ENCODE results near the gene PRKACB.
"Not testable (repeated sequence)": the region's sequence is repeated elsewhere in the genome, so short reads cannot be mapped to it uniquely, and the experiment has no call there.

PRKACB gene

DNA sequence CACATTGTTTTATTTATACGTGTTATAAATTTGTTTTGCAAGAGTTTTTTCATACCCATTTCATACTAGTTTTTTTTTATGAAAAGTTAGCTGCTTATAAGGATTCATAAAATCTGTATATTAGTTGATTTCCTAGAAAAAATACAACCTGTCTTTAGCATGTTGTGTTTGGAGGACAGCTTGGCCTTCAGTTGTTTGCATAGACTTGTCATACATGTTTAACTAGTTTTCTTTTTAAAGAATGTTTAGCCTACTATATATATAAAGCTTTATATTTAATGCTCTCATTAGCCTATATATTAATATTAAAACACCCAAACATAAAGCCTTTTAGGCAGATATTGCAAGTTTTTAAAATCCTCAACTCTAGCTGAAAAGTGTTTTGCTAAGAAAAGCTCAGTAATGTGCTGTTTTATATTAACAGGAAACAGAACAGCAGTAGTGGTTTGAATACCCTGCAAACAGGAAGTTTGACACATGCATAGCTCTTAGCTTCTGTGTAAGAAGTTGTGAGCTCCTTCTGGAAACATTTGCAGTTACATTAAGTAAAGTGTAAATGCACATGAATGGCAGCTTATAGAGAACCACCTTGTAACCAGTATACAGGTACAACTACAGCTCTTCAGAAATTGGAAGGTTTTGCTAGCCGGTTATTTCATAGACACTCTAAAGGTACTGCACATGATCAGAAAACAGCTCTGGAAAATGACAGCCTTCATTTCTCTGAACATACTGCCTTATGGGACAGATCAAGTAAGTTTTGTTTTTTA lies at the start of gene PRKACB:
PRKACB (plus strand) TSS at position 476 of the 770 bp plus-strand sequence; CDS start at position 567, 91 bp downstream.
- no peak for DNase-seq

GRCh38 chr1:84095308-84095707 lies 48.8 kb upstream of the PRKACB start:
- no peak for DNase-seq

DNA sequence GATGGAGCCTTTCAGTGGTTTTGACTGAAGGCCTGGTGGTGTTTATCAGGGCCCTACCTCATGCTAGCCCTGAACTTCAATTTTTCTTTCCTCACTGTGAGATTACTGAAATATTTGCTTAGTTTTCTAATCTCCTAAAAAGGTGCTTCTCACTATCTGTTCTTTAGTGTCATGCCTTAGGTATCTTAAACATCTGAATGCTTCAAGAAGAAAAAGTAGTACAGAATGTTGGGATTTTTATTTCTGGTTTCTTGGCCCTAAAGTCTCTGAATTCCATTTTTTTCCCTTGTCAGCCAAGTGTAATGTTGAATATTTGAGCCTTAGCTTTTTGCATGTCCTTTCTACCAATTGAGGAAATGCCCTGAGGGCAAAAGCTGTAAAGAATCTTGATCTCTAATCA lies 47.9 kb upstream of the PRKACB start:
- no peak for DNase-seq

GRCh38 chr1:84101204-84101603 lies 42.9 kb upstream of the PRKACB start:
- DNase-seq, result no peak

DNA sequence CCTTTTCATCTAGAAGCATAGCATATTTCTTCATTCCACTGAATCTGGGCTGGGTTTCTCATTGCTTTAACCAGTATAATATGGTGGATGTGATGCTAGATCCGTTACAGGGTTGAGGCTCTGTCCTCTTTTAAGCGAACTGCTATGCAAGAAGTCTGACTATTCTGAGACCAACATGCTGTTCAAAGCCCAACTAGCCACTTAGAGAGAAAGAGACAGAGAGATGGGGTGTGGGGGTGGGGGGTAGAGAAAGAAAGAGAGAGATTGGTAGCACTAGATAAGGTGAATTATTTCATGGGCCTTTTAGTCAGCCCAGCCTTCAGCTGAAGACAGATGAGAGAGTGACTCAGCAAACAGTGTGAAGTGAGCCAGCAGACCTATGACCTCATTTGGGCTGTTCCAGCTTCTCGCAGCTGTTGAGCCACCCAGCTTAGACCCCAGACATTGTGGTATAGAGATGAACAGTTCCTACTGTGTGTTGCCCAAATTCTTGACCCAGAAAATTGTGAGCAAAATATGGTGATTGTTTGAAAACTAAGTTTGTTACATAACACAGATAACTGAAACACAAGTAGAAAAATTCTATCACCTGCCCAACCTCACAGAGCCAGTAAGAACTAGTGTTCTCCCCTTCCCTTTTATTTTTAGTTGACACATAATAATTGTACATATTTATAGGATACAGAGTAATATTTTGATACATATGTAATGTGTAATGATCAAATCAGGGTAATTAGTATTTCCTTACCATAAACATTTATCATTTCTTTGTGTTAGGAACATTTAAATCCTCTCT lies 40.7 kb upstream of the PRKACB start:
- peak; percentile 54 for DNase-seq

- not testable (repeated sequence) for DNase-seq
Measured at GRCh38 chr1:84107538-84107937, 36.5 kb upstream of the PRKACB start.

GRCh38 chr1:84107955-84108354 lies 36.1 kb upstream of the PRKACB start:
- no peak for DNase-seq

DNA sequence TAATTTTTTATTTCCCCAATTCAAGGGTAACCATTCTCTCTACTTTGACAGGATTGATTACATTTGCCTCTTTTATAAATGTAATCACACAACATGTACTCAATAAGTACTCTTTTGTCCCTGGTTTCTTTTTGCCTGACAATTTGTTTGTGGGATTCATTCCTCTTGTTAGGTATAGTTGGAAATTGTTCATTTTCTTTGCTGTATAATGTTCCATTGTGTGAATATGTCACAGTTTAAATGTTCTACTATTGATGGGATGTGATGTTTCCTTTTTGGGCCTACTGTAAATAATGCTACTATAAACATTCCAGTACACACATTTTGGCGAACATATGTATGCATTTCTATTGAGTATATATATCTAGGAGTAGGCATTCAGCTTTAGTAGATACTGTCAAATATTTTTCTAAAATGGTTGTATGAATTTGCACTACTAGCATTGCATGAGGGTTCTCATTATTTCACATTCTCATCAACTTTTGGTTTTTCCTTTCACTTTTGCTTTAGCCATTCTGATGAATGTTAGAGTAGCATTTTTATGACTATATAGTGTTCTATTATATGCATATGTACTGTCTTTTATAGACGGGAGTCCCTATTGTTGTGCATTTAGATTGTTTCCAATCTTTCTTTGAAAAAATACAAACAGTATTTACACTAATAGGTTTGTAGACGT lies 35.0 kb upstream of the PRKACB start:
- DNase-seq, result no peak

DNA sequence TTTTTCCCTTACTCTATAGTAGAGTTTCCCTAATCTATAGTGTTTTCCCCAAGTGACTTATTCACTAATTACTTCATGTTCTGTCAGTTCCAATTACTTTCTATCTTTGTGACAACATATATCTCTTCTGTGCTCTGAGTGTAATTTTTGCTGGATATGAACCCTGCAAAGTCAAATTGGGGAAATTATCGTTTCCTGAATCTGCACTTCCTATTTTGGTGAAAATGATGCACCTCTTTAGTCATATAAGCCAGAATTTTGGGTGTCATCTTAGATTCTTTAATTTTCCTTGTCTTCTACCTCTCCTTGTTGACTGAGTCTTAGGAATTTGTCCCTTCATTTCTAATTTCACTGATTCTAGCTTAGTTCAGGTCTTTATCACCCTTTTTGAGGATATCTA lies 33.4 kb upstream of the PRKACB start:
- no peak for DNase-seq

- DNase-seq, result no peak
Measured at GRCh38 chr1:84116558-84116957, 27.5 kb upstream of the PRKACB start.

- no peak for DNase-seq
Measured at GRCh38 chr1:84117868-84118267, 26.2 kb upstream of the PRKACB start.

GRCh38 chr1:84121360-84121759 lies 22.7 kb upstream of the PRKACB start:
- DNase-seq, result no peak

- peak; percentile 9 for DNase-seq
Measured at GRCh38 chr1:84122780-84123382, 21.2 kb upstream of the PRKACB start.

DNA sequence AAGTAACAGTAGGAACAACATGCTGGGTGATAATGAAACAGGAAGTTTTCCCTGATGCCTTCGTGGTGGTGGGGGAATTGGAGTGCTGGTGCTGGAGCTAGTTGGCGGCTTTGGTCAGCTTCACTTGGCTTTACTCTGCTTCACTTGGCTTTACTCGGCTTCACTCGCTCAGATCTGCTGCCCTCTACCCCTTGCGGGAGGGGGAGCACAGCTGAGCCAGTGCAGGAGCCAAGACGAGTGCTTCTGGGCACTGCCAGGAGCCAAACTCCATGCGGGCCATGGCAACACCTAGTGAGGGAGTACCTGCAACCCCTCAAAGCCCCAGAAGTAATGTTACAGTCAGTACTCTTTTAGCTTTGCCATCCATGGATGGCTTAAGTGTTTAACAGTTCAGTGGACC lies 10.6 kb upstream of the PRKACB start:
- DNase-seq, result no peak

GRCh38 chr1:84135341-84135740 lies 8.7 kb upstream of the PRKACB start:
- no peak for DNase-seq

- no peak for DNase-seq
Measured at GRCh38 chr1:84141182-84142003, 2.7 kb upstream of the PRKACB start.

DNA sequence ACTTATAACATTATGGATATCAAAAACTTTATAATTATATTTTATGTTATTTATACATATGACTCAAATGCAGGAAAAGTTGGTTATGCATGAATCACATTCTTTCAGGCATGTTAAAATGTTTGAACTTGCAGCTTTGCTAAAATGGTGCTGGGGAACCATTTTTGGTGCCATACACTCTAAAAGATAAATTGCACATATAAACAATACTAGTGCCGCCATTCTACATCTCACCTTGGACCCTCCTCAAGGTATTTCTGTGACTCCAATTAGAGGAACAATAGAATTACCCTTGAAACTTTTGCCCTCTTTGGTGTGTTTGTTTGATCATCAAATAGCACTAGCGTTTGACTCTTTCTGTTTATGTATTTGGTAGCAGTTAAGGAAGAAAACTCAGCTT lies 997 bp downstream of the PRKACB start:
- no peak for DNase-seq

- DNase-seq, result no peak
Measured at GRCh38 chr1:84146411-84147032, 2.5 kb downstream of the PRKACB start.

DNA sequence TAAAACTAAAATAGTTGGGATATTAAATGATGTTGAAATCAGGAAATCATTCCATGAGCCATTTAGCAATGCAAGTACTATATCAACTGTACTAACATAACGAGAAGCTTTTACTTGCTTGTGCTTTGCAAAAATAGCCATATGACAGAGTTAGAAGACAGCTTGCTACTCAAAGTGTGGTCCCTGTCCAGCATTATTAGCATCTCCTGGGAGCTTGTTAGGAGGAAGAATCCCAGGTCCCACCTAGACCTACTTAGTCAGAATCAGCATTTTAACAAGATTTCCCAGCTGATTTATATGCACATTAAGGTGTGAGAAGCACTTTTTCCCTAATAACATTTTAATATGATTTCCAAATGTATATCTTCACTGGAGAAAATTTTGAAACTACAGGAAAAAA lies 4.7 kb downstream of the PRKACB start:
- DNase-seq, result no peak

DNA sequence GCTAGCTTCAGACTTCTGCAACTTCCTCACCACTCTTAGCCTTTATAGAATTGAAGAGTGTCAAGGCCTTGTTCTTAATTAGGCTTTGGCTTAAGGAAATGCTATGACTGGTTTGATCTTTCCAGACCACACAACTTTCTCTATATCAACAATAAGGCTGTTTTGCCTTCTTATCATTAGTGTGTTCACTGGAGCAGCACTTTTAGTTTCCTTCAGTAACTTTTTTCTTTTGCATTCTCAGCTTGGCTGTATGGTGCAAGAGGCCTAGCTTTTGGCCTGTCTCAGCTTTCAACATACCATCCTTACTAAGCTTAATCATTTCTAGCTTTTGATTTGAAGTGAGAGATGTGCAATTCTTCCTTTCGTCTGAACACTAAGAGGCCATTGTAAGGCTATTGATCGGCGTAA lies 8.6 kb downstream of the PRKACB start:
- no peak for DNase-seq

GRCh38 chr1:84155517-84155916 lies 11.4 kb downstream of the PRKACB start:
- no peak for DNase-seq

GRCh38 chr1:84156210-84156621 lies 12.1 kb downstream of the PRKACB start:
- no peak for DNase-seq
